Measurements from ENCODE around the gene REV3L. TPM values are rescaled to one million over a fixed set of nuclear protein-coding genes. Genes with fewer than 3 reads are reported as not detected.
A peak's percentile ranks its signal among the peaks of the same experiment; 100 is the strongest.

Gene REV3L
- total RNA-seq, 1 experiment from 2014 or later = 5.7 TPM

DNA sequence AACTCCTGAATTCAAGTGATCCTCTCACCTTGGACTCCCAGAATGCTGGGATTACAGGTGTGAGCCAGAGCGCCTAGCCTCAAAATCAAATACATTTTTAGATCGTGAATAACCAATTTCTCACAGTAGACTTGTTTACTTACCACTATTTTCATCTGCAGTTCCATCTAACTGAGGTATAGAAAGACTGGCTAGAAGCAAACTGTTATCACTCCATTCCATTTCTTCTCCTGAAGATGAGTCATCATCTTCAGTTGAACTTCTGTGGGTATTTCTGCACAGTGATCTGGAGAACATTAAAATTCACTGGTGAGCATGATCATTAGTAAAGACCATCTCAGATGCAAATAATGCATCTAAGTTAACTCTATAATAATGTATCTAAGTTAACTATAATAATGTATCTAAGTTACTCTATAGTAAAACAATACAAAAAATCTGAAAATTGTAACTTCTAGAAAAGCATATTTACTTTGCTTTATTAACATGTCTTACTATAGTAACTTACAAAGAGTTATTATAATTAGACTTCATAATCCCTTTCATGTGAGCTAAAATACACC lies 105.4 kb downstream of the REV3L start (continued):
- TF ChIP-seq, protein P1, sequence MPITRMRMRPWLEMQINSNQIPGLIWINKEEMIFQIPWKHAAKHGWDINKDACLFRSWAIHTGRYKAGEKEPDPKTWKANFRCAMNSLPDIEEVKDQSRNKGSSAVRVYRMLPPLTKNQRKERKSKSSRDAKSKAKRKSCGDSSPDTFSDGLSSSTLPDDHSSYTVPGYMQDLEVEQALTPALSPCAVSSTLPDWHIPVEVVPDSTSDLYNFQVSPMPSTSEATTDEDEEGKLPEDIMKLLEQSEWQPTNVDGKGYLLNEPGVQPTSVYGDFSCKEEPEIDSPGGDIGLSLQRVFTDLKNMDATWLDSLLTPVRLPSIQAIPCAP (CRISPR knock-in tag; IDR thresholded peaks at IDR 0.05) = no peak
- TF ChIP-seq, protein P2, sequence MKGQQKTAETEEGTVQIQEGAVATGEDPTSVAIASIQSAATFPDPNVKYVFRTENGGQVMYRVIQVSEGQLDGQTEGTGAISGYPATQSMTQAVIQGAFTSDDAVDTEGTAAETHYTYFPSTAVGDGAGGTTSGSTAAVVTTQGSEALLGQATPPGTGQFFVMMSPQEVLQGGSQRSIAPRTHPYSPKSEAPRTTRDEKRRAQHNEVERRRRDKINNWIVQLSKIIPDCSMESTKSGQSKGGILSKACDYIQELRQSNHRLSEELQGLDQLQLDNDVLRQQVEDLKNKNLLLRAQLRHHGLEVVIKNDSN (CRISPR knock-in tag; IDR thresholded peaks at IDR 0.05) = no peak
- TF ChIP-seq ZNF317 (CRISPR knock-in tag; IDR thresholded peaks at IDR 0.05; ENCODE audit: borderline replicate concordance, low read depth) = no peak
- no peak for TF ChIP-seq CTCF (IDR thresholded peaks at IDR 0.05)
- TF ChIP-seq FOXK1 (CRISPR knock-in tag; IDR thresholded peaks at IDR 0.05) = no peak
- no peak for TF ChIP-seq GTF2I (CRISPR knock-in tag; conservative IDR thresholded peaks at IDR 0.05)

DNA sequence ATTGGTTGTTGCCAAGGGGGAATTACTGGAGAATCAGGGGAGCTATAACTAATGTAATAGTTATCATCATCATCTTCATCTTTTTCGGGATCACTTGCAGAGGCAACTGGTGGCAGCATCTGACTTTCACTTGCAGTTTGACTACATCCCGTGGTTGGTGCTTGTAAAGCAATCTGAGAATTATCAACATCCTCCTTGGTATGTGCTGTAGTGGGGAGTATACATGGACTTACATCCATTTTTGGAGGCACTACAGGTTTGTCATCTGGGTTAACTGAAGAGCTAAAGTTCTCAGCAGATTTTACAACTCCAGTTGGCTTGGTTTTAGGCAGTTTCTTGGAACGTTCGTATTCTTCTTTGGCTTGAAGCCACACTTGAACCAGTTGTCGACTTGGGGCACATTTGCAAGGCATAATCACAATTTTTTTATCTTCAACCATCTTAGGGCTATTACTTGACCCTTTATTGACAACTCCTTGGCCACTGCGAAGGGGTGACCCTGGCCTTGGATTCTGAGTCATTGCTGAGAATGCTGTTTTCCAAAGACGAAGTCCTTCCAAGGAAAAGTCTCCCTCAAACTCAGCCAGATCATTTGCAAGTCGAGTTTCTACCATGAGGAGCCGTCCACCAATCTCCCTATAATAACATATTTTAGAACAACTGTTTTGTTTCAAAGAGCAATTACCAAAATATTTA lies 115.5 kb downstream of the REV3L start:
- ChIA-PET POLR2A (no interaction called here), CTCF (no interaction called here)
- DNase-seq (ENCODE audit: low spot score) = no peak
- no peak overlapping the region for H3K4me3 Mint-ChIP-seq
- H3K27me3 Mint-ChIP-seq (ENCODE audit: low read depth) = no peaks in the 10 kb centered on the region
- H3K27ac Mint-ChIP-seq = no peak overlapping the region
- TF ChIP-seq NFATC4 (CRISPR knock-in tag; IDR thresholded peaks at IDR 0.05) (no peak), CDX4 (CRISPR knock-in tag; IDR thresholded peaks at IDR 0.05; ENCODE audit: borderline replicate concordance) (no peak), ZNF671 (CRISPR knock-in tag; IDR thresholded peaks at IDR 0.05) (no peak)
- H3K36me3 Mint-ChIP-seq = no peaks in the 10 kb centered on the region
- H3K4me1 Mint-ChIP-seq = no peaks in the 10 kb centered on the region
- no peaks in the 10 kb centered on the region for H3K9me3 Mint-ChIP-seq
- ATAC-seq = no peak

DNA sequence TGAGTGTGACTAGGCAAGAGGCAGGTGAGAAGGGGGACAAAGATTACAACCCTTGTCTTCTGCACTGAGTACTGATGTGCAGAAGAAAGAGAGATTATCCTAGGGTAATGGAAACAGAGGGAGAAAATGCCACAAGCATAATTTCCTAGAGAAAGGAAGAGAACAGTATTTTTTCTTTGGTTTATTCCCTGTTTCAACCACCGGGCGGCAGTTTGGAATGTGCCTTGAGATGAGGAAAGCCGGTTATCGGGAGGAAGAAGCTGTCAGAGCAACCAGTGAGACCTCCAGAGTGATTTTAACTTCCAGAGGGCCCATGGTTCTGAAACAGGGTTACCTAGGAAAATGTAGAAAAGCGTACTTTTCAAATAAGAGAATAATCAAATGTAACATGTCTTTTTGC lies 121.4 kb downstream of the REV3L start:
- ChIA-PET POLR2A (no interaction called here), CTCF (interaction anchor here (0.6 to 0.8 kb wide), 11 partner anchors 9 to 281 kb away, joined by 3 to 20 read pairs (median 4); partner anchors contain the start of gene TRAF3IP2)
- H3K27ac Mint-ChIP-seq = 0 out of 2 replicates have a peak overlapping the region, but pooled peaks have one; percentile 22
- DNase-seq (ENCODE audit: low spot score) (peak; percentile 49), ATAC-seq (peak; percentile 78)
- H3K4me1 Mint-ChIP-seq = peaks cover 3% of the 10 kb centered on the region; the same call in 1 of the 2 replicates
- no peaks in the 10 kb centered on the region for H3K36me3 Mint-ChIP-seq
- H3K4me3 Mint-ChIP-seq = no peak overlapping the region
- TF ChIP-seq EMX1 (CRISPR knock-in tag; IDR thresholded peaks at IDR 0.05) (no peak), ATF2 (CRISPR knock-in tag; IDR thresholded peaks at IDR 0.05; ENCODE audit: borderline replicate concordance, low read depth) (no peak), CREM (CRISPR knock-in tag; IDR thresholded peaks at IDR 0.05) (no peak), JAZF1 (CRISPR knock-in tag; IDR thresholded peaks at IDR 0.05) (no peak), CREB1 (CRISPR knock-in tag; IDR thresholded peaks at IDR 0.05) (no peak), SP1 (CRISPR knock-in tag; conservative IDR thresholded peaks at IDR 0.05) (no peak)
- H3K27me3 Mint-ChIP-seq (ENCODE audit: low read depth) = no peaks in the 10 kb centered on the region
- no peaks in the 10 kb centered on the region for H3K9me3 Mint-ChIP-seq

DNA sequence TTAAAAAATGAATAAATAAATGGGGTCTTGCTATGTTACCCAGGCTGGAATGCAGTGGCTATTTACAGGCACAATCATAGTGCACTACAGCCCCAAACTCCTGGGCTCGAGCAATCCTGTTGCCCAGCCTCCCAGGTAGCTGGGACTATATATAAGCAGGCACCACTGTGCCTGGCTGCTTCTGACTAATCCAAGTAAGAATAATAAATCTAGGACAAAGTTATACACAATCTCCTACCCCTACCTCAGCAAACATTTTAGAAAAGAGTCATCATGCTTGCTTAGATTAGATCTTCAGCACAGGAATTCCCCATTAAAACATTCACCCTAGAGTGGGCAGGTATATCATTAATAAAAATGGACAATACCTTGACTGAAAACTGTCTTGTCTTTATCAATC lies 124.6 kb downstream of the REV3L start:
- Mint-ChIP-seq H3K4me3 (no peak overlapping the region), H3K9me3 (no peaks in the 10 kb centered on the region), H3K36me3 (no peaks in the 10 kb centered on the region), H3K27ac (no peak overlapping the region), H3K4me1 (peaks cover 3% of the 10 kb centered on the region; the same call in 1 of the 2 replicates), H3K27me3 (ENCODE audit: low read depth) (no peaks in the 10 kb centered on the region)
- no peak for DNase-seq (ENCODE audit: low spot score)
- no peak for ATAC-seq
- ChIA-PET CTCF (no interaction called here), POLR2A (no interaction called here)
- no peak for TF ChIP-seq ZNF138 (CRISPR knock-in tag; conservative IDR thresholded peaks at IDR 0.05)

All from WTC11 (cell line).